Endothelial cell of umbilical vein (primary cell): Measurements from ENCODE around the gene DCLK1. TPM values are rescaled to one million over a fixed set of nuclear protein-coding genes. Genes with fewer than 3 reads are reported as not detected.

Experiments used
- BruUV-seq: library from RNA; stranded (reverse); fragments of 400-500 nt; replicated peaks from 2 replicates; lab custom pipeline; 2021; lab: Mats Ljungman, UMichigan
- CTCF ChIA-PET: fragments of 300-600, 350-600 bp; sonication (Branson Sonifier 250); formaldehyde crosslinking; loops from one replicate; lab custom pipeline; 2021; ENCODE audit warnings: antibody characterized with exemption, inconsistent platforms; lab: Charles Lee
- POLR2A ChIA-PET: fragments of 300-600, 350-600 bp; sonication (Branson Sonifier 250); formaldehyde crosslinking; loops from one replicate; lab custom pipeline; 2021; ENCODE audit warnings: antibody characterized with exemption, inconsistent platforms; lab: Charles Lee
- DNase-seq: peaks from one replicate; pipeline ENCODE4 v3.0.0-alpha.2; 2011; ENCODE audit warnings: low read depth, low spot score
- FAIRE-seq: peaks from 2 replicates; lab custom pipeline; 2011; peaks lifted over from hg19 to GRCh38; lab: Jason Lieb, UNC
- H2AFZ ChIP-seq: 2 replicates; pipeline ENCODE4 v1.6.0; 2012; ENCODE audit warnings: low read depth, low read length, control low read depth, inconsistent platforms
- H3K27ac ChIP-seq: 2 replicates; pipeline ENCODE4 v1.5.1; 2011; ENCODE audit warnings: low read depth, mild to moderate bottlenecking, control low read depth, low read length, moderate library complexity; ENCODE audit not compliant: insufficient read depth
- H3K27me3 ChIP-seq, 2 experiments: 2 replicates each; pipeline versions ENCODE4 v1.6.0 to v1.6.1; 2011; ENCODE audit warnings: low read length in 2 of 2, mixed read lengths in 1 of 2; ENCODE audit not compliant: control insufficient read depth in 2 of 2, insufficient read depth in 2 of 2
- H3K36me3 ChIP-seq, 2 experiments: 2 replicates in 1 of 2; 3 replicates in 1 of 2; pipeline ENCODE4 v1.5.1; 2011; ENCODE audit warnings: low read length in 2 of 2, mild to moderate bottlenecking in 1 of 2, moderate library complexity in 1 of 2; ENCODE audit not compliant: control insufficient read depth in 2 of 2, insufficient read depth in 2 of 2; ENCODE audit errors: extremely low read depth in 1 of 2
- H3K4me1 ChIP-seq: 3 replicates; pipeline ENCODE4 v1.5.1; 2011; ENCODE audit warnings: mild to moderate bottlenecking, low read length; ENCODE audit not compliant: control insufficient read depth, insufficient read depth; ENCODE audit errors: extremely low read depth
- H3K4me2 ChIP-seq: 2 replicates; pipeline ENCODE4 v1.6.1; 2011; ENCODE audit warnings: low read length, control low read depth, mixed read lengths; ENCODE audit not compliant: insufficient read depth
- H3K4me3 ChIP-seq, 3 experiments: fragments of 200-600 bp in 1 of 3; sonication (generic), shearing (Covaris generic) in 1 of 3; replicated peaks in 1 of 3; 2 replicates each; pipeline ENCODE4 v1.5.1; 2011 to 2016; ENCODE audit warnings: control low read depth in 3 of 3, low read length in 3 of 3, mild to moderate bottlenecking in 2 of 3, inconsistent platforms in 1 of 3, low read depth in 1 of 3, moderate library complexity in 1 of 3; ENCODE audit not compliant: insufficient read depth in 1 of 3
- H3K79me2 ChIP-seq: 2 replicates; pipeline ENCODE4 v1.6.0; 2012; ENCODE audit warnings: low read length, inconsistent platforms; ENCODE audit not compliant: control insufficient read depth, insufficient read depth
- H3K9ac ChIP-seq: replicated peaks from 2 replicates; pipeline ENCODE3; 2011; ENCODE audit warnings: low read length, control low read depth; ENCODE audit not compliant: insufficient read depth; ENCODE audit errors: extremely low read depth
- H3K9me1 ChIP-seq: replicated peaks from 3 replicates; pipeline ENCODE4 v1.6.0; 2011; ENCODE audit warnings: mild to moderate bottlenecking, low read length; ENCODE audit not compliant: control insufficient read depth, insufficient read depth; ENCODE audit errors: extremely low read depth
- H3K9me3 ChIP-seq: replicated peaks from 2 replicates; pipeline ENCODE4 v1.5.1; 2012; ENCODE audit warnings: low read length, inconsistent platforms; ENCODE audit not compliant: control insufficient read depth, insufficient read depth
- H4K20me1 ChIP-seq: replicated peaks from 2 replicates; pipeline ENCODE3; 2011; ENCODE audit warnings: mild to moderate bottlenecking, low read length; ENCODE audit not compliant: control insufficient read depth, insufficient read depth; ENCODE audit errors: extremely low read depth
- CTCF ChIP-seq, 2 donors: IDR thresholded peaks; 1 replicate in 1 of 2; 2 replicates in 1 of 2; pipeline ENCODE4 v1.5.1; 2011; ENCODE audit warnings: low read length in 2 of 2, mild to moderate bottlenecking in 2 of 2, moderate library complexity in 2 of 2, control low read depth in 1 of 2, inconsistent platforms in 1 of 2, low read depth in 1 of 2; ENCODE audit not compliant: insufficient read depth in 1 of 2; ENCODE audit errors: extremely low read depth in 1 of 2
- EZH2 ChIP-seq: IDR thresholded peaks from 2 replicates; pipeline ENCODE4 v1.6.1; 2012; ENCODE audit warnings: borderline replicate concordance, low read depth, mild to moderate bottlenecking, moderate library complexity, low read length, inconsistent platforms; ENCODE audit not compliant: severe bottlenecking
- FOS ChIP-seq: IDR thresholded peaks from 2 replicates; pipeline ENCODE4 v1.6.1; 2011; ENCODE audit warnings: mild to moderate bottlenecking, low read length, moderate library complexity, borderline replicate concordance; ENCODE audit not compliant: insufficient read depth
- GATA2 ChIP-seq: IDR thresholded peaks from 2 replicates; pipeline ENCODE4 v1.7.0; 2011; ENCODE audit warnings: low read depth, mild to moderate bottlenecking, moderate library complexity, mixed read lengths, low read length; ENCODE audit not compliant: insufficient read length, insufficient read depth
- JUN ChIP-seq: IDR thresholded peaks from 2 replicates; pipeline ENCODE4 v1.6.1; 2011; ENCODE audit warnings: borderline replicate concordance, low read depth; ENCODE audit not compliant: insufficient read length, insufficient read depth
- MAX ChIP-seq: IDR thresholded peaks from 2 replicates; pipeline ENCODE4 v1.6.1; 2011; ENCODE audit not compliant: insufficient read depth, insufficient read length
- MYC ChIP-seq: IDR thresholded peaks from one replicate; pipeline ENCODE4 v1.6.1; 2011; ENCODE audit warnings: mild to moderate bottlenecking, low read depth, low read length
- POLR2A ChIP-seq: IDR thresholded peaks from 2 replicates; pipeline ENCODE4 v1.6.1; 2012; ENCODE audit warnings: low read depth, mild to moderate bottlenecking, control low read depth, low read length
- POLR2AphosphoS5 ChIP-seq: IDR thresholded peaks from 2 replicates; pipeline ENCODE4 v1.6.1; 2012; ENCODE audit warnings: low read depth, mild to moderate bottlenecking, control low read depth, low read length, moderate library complexity; ENCODE audit not compliant: insufficient read depth
- dilution Hi-C: fragments of 300-500 bp; cut with MboI; formaldehyde crosslinking; loops from one replicate; pipeline ENCODE4 v1.15.0; 2019; ENCODE audit warnings: low sequenced_read_pairs; ENCODE audit not compliant: extremely low pct_ligation_motif_present
- intact Hi-C: fragments of 100-400 bp; cut with micrococcal nuclease; formaldehyde crosslinking; loops from one replicate; pipeline ENCODE4 v1.10.0; 2022
- polyA plus RNA-seq, 4 experiments: library from polyadenylated mRNA; depleted of rRNA in 3 of 4; stranded (reverse) in 3 of 4; unstranded in 1 of 4; fragments of >200 nt; gene quantifications; 2 replicates each; pipeline versions ENCODE4 v1.2.1 to v1.2.3, GENCODE V29; 2011 to 2012; ENCODE audit warnings: missing spikeins in 1 of 4
- total RNA-seq: library from RNA; stranded (reverse); gene quantifications from 2 replicates; pipeline ENCODE4 v1.2.3, GENCODE V29; 2021

The DCLK1 gene
- total and polyA plus RNA-seq, 2 donors (not counting 3 experiments of a cell fraction or from before 2014, with no cell fraction given), result 0.28 to 3.9 TPM

- intact Hi-C loops, result no loop called here
- no peaks in the 10 kb centered on the region for H4K20me1 ChIP-seq
- DNase-seq, result no peak
- no peaks in the 10 kb centered on the region for H3K9me3 ChIP-seq
- ChIA-PET POLR2A (no interaction called here), CTCF (interaction anchor here (1.3 kb wide), 1 partner anchor 68 kb away, joined by 5 read pairs; no protein-coding TSS in a partner anchor)
- no peak overlapping the region for H2AFZ ChIP-seq
- H3K79me2 ChIP-seq, result no peaks in the 10 kb centered on the region
- no peak for FAIRE-seq
- no TSS peak for BruUV-seq
- H3K9me1 ChIP-seq, result no peaks in the 10 kb centered on the region
- no peaks in the 10 kb centered on the region for H3K27me3 ChIP-seq
- TF ChIP-seq CTCF (IDR thresholded peaks at IDR 0.05; ENCODE audit: extremely low read depth in 1 of 2, insufficient read depth in 1 of 2, low read depth in 1 of 2, low read length in 2 of 2) (no peak), MYC (no peak)
- no peak overlapping the region for H3K4me3 ChIP-seq
- H3K9ac ChIP-seq, result no peak overlapping the region
- no peaks in the 10 kb centered on the region for H3K36me3 ChIP-seq
- no peak overlapping the region for H3K4me2 ChIP-seq
- dilution Hi-C loops, result no loop called here
- H3K4me1 ChIP-seq, result no peaks in the 10 kb centered on the region
- H3K27ac ChIP-seq, result no peak overlapping the region
These were observed 244.0 kb downstream of the DCLK1 start for GRCh38 chr13:35887115-35887666.

- Histone ChIP-seq H3K4me2 (no peak overlapping the region), H3K27me3 (no peaks in the 10 kb centered on the region), H3K9me3 (no peaks in the 10 kb centered on the region), H2AFZ (no peak overlapping the region), H3K79me2 (no peaks in the 10 kb centered on the region), H3K4me3 (no peak overlapping the region), H3K4me1 (no peaks in the 10 kb centered on the region), H3K9ac (no peak overlapping the region), H4K20me1 (no peaks in the 10 kb centered on the region), H3K27ac (no peak overlapping the region), H3K9me1 (no peaks in the 10 kb centered on the region), H3K36me3 (no peaks in the 10 kb centered on the region)
- no peak for DNase-seq
- intact Hi-C loops (no loop called here), dilution Hi-C loops (no loop called here)
- no peak for TF ChIP-seq POLR2A
- no peak for TF ChIP-seq MAX
- TF ChIP-seq FOS, result no peak
- TF ChIP-seq MYC, result no peak
- no peak for TF ChIP-seq JUN
- TF ChIP-seq CTCF (IDR thresholded peaks at IDR 0.05; ENCODE audit: extremely low read depth in 1 of 2, insufficient read depth in 1 of 2, low read depth in 1 of 2, low read length in 2 of 2), result no peak
- no peak for TF ChIP-seq GATA2
- TF ChIP-seq EZH2, result no peak
- TF ChIP-seq POLR2AphosphoS5, result no peak
- ChIA-PET CTCF (interaction anchor here (0.7 to 1.3 kb wide), 2 partner anchors 68 to 1208 kb away, joined by 3 to 5 read pairs; no protein-coding TSS in a partner anchor), POLR2A (no interaction called here)
- BruUV-seq, result no TSS peak
- FAIRE-seq, result no peak
These were observed 244.7 kb downstream of the DCLK1 start for GRCh38 chr13:35886332-35887114.
